Mesothelial cell of epicardium (in vitro differentiated cells): ENCODE data around the gene ZNF619. TPM values are rescaled to one million over a fixed set of nuclear protein-coding genes. Genes with fewer than 3 reads are reported as not detected.

Experiments
- DNase-seq, 2 experiments: peaks; one replicate each; pipeline ENCODE4 v3.0.0; 2021; ENCODE audit warnings: low spot score in 2 of 2; ENCODE audit not compliant: unreplicated experiment in 2 of 2
- H3K27ac Mint-ChIP-seq: 2 replicates; pipeline ENCODE4 v1.8.0; 2021; ENCODE audit warnings: mixed read lengths
- H3K27me3 Mint-ChIP-seq: 2 replicates; pipeline ENCODE4 v1.8.0; 2021; ENCODE audit warnings: low read depth, mixed read lengths
- H3K36me3 Mint-ChIP-seq: 2 replicates; pipeline ENCODE4 v1.8.0; 2021; ENCODE audit warnings: mixed read lengths
- H3K4me1 Mint-ChIP-seq: 2 replicates; pipeline ENCODE4 v1.8.0; 2021; ENCODE audit warnings: mixed read lengths
- H3K4me3 Mint-ChIP-seq: 2 replicates; pipeline ENCODE4 v1.8.0; 2021; ENCODE audit warnings: mild to moderate bottlenecking, moderate library complexity, mixed read lengths
- H3K9me3 Mint-ChIP-seq: 2 replicates; pipeline ENCODE4 v1.8.0; 2021; ENCODE audit warnings: mixed read lengths
- CTCF ChIP-seq: fragments of 200-600 bp; sonication (generic); IDR thresholded peaks from one replicate; pipeline ENCODE4 v1.5.0; 2021; ENCODE audit warnings: antibody characterized with exemption; ENCODE audit not compliant: unreplicated experiment
- total RNA-seq: library from RNA; stranded (reverse); gene quantifications from 3 replicates; pipeline ENCODE4 v1.2.1, GENCODE V29; 2021

The ZNF619 gene
- total RNA-seq, 1 donor from 2014 or later: 9.7 TPM

- peaks cover 5% of the 10 kb centered on the region for H3K4me1 Mint-ChIP-seq
- no peak for DNase-seq
- no peaks in the 10 kb centered on the region for H3K27me3 Mint-ChIP-seq
- peaks cover 39% of the 10 kb centered on the region for H3K36me3 Mint-ChIP-seq
- H3K4me3 Mint-ChIP-seq: no peak overlapping the region
- TF ChIP-seq CTCF: no peak
- no peak overlapping the region for H3K27ac Mint-ChIP-seq
- H3K9me3 Mint-ChIP-seq: no peaks in the 10 kb centered on the region
These were observed 13.3 kb upstream of the ZNF619 start for GRCh38 chr3:40463579-40463978.

- TF ChIP-seq CTCF: no peak
- H3K27ac Mint-ChIP-seq: peak overlapping the region; percentile 10
- H3K36me3 Mint-ChIP-seq: peaks cover 36% of the 10 kb centered on the region
These were observed 12.4 kb upstream of the ZNF619 start for GRCh38 chr3:40464339-40465110.

GRCh38 chr3:40465111-40465407, 11.9 kb upstream of the ZNF619 start:
- no peak for TF ChIP-seq CTCF
- H3K27ac Mint-ChIP-seq: peak overlapping the region; percentile 10
- no peaks in the 10 kb centered on the region for H3K27me3 Mint-ChIP-seq
- H3K9me3 Mint-ChIP-seq: no peaks in the 10 kb centered on the region
- no peak for DNase-seq
- peaks cover 36% of the 10 kb centered on the region for H3K36me3 Mint-ChIP-seq
- no peak overlapping the region for H3K4me3 Mint-ChIP-seq
- no peaks in the 10 kb centered on the region for H3K4me1 Mint-ChIP-seq

More at GRCh38 chr3:40464339-40465110, 12.4 kb upstream of the ZNF619 start:
- Mint-ChIP-seq H3K4me1 (no peaks in the 10 kb centered on the region), H3K9me3 (no peaks in the 10 kb centered on the region), H3K4me3 (no peak overlapping the region), H3K27me3 (no peaks in the 10 kb centered on the region)
- DNase-seq: no peak

GRCh38 chr3:40465456-40465855, 11.5 kb upstream of the ZNF619 start:
- no peak for TF ChIP-seq CTCF
- H3K27me3 Mint-ChIP-seq: no peaks in the 10 kb centered on the region
- no peaks in the 10 kb centered on the region for H3K4me1 Mint-ChIP-seq
- H3K4me3 Mint-ChIP-seq: no peak overlapping the region
- no peak for DNase-seq
- H3K36me3 Mint-ChIP-seq: peaks cover 32% of the 10 kb centered on the region
- peak overlapping the region; percentile 10 for H3K27ac Mint-ChIP-seq
- no peaks in the 10 kb centered on the region for H3K9me3 Mint-ChIP-seq

- Mint-ChIP-seq H3K9me3 (no peaks in the 10 kb centered on the region), H3K36me3 (peaks cover 20% of the 10 kb centered on the region), H3K4me3 (no peak overlapping the region), H3K27me3 (no peaks in the 10 kb centered on the region), H3K4me1 (no peaks in the 10 kb centered on the region), H3K27ac (no peak overlapping the region)
- no peak for DNase-seq
- no peak for TF ChIP-seq CTCF
These were observed 8.9 kb upstream of the ZNF619 start for GRCh38 chr3:40468018-40468417.
